ENCODE results near the gene MIS18A.

The MIS18A gene

GRCh38 chr21:32298148-32298559, 19.3 kb upstream of the MIS18A start:
- Histone ChIP-seq H3K4me1 (ENCODE audit: low read length) (no peaks in the 10 kb centered on the region), H2AFZ (ENCODE audit: low read length) (no peak overlapping the region), H3K27me3 (replicated peaks; ENCODE audit: insufficient read depth, low read length) (no peaks in the 10 kb centered on the region), H3K9me3 (replicated peaks; ENCODE audit: insufficient read depth, low read length) (no peaks in the 10 kb centered on the region), H3K79me2 (ENCODE audit: low read length) (no peaks in the 10 kb centered on the region), H3K4me3 (ENCODE audit: low read length) (no peak overlapping the region), H3K27ac (ENCODE audit: low read length) (no peak overlapping the region), H4K20me1 (ENCODE audit: insufficient read depth, low read length) (no peaks in the 10 kb centered on the region), H3K9ac (ENCODE audit: low read length) (no peak overlapping the region), H3K9me2 (replicated peaks; ENCODE audit: insufficient read depth, low read length) (no peaks in the 10 kb centered on the region), H3K4me2 (ENCODE audit: low read depth, low read length) (no peak overlapping the region), H3K36me3 (replicated peaks; ENCODE audit: insufficient read depth, low read length) (no peaks in the 10 kb centered on the region), H3F3A (ENCODE audit: insufficient read depth, low read length) (no peaks in the 10 kb centered on the region)
- DNase-seq: no peak
- TF ChIP-seq CTCF (IDR thresholded peaks at IDR 0.05; ENCODE audit: low read length) (no peak), EZH2 (optimal IDR thresholded peaks at IDR 0.05; ENCODE audit: low read depth, low read length) (no peak), EZH2phosphoT487 (IDR thresholded peaks at IDR 0.05; ENCODE audit: low read length) (no peak)

GRCh38 chr21:32297449-32297848, 18.6 kb upstream of the MIS18A start:
- no peak overlapping the region for H3K4me3 ChIP-seq (ENCODE audit: low read length)
- H3K36me3 ChIP-seq (replicated peaks; ENCODE audit: insufficient read depth, low read length): no peaks in the 10 kb centered on the region
- no peak overlapping the region for H3K4me2 ChIP-seq (ENCODE audit: low read depth, low read length)
- no peak overlapping the region for H3K27ac ChIP-seq (ENCODE audit: low read length)
- H3K9ac ChIP-seq (ENCODE audit: low read length): no peak overlapping the region
- DNase-seq: no peak
- H3K9me3 ChIP-seq (replicated peaks; ENCODE audit: insufficient read depth, low read length): no peaks in the 10 kb centered on the region
- no peaks in the 10 kb centered on the region for H3K79me2 ChIP-seq (ENCODE audit: low read length)
- no peak overlapping the region for H2AFZ ChIP-seq (ENCODE audit: low read length)
- H3F3A ChIP-seq (ENCODE audit: insufficient read depth, low read length): no peaks in the 10 kb centered on the region
- H3K27me3 ChIP-seq (replicated peaks; ENCODE audit: insufficient read depth, low read length): no peaks in the 10 kb centered on the region
- H3K4me1 ChIP-seq (ENCODE audit: low read length): no peaks in the 10 kb centered on the region
- no peaks in the 10 kb centered on the region for H4K20me1 ChIP-seq (ENCODE audit: insufficient read depth, low read length)
- no peak for TF ChIP-seq EZH2phosphoT487 (IDR thresholded peaks at IDR 0.05; ENCODE audit: low read length)
- no peak for TF ChIP-seq EZH2 (optimal IDR thresholded peaks at IDR 0.05; ENCODE audit: low read depth, low read length)
- TF ChIP-seq CTCF (IDR thresholded peaks at IDR 0.05; ENCODE audit: low read length): no peak
- H3K9me2 ChIP-seq (replicated peaks; ENCODE audit: insufficient read depth, low read length): no peaks in the 10 kb centered on the region

GRCh38 chr21:32285476-32285875, 6.6 kb upstream of the MIS18A start:
- Histone ChIP-seq H3K27me3 (replicated peaks; ENCODE audit: insufficient read depth, low read length) (no peaks in the 10 kb centered on the region), H2AFZ (ENCODE audit: low read length) (no peak overlapping the region), H3F3A (ENCODE audit: insufficient read depth, low read length) (no peaks in the 10 kb centered on the region), H3K4me1 (ENCODE audit: low read length) (no peaks in the 10 kb centered on the region), H3K4me3 (ENCODE audit: low read length) (no peak overlapping the region), H3K36me3 (replicated peaks; ENCODE audit: insufficient read depth, low read length) (no peaks in the 10 kb centered on the region), H3K79me2 (ENCODE audit: low read length) (no peaks in the 10 kb centered on the region), H3K9me2 (replicated peaks; ENCODE audit: insufficient read depth, low read length) (no peaks in the 10 kb centered on the region), H3K9ac (ENCODE audit: low read length) (no peak overlapping the region), H4K20me1 (ENCODE audit: insufficient read depth, low read length) (no peaks in the 10 kb centered on the region), H3K4me2 (ENCODE audit: low read depth, low read length) (no peak overlapping the region), H3K9me3 (replicated peaks; ENCODE audit: insufficient read depth, low read length) (no peaks in the 10 kb centered on the region), H3K27ac (ENCODE audit: low read length) (no peak overlapping the region)
- no peak for DNase-seq
- TF ChIP-seq CTCF (IDR thresholded peaks at IDR 0.05; ENCODE audit: low read length): no peak
- TF ChIP-seq EZH2 (optimal IDR thresholded peaks at IDR 0.05; ENCODE audit: low read depth, low read length): no peak
- no peak for TF ChIP-seq EZH2phosphoT487 (IDR thresholded peaks at IDR 0.05; ENCODE audit: low read length)

All from MM.1S (cell line).